Inflammatory macrophage (primary cell): ENCODE results near the gene CEMIP.
"Not testable (repeated sequence)": the region's sequence is repeated elsewhere in the genome, so short reads cannot be mapped to it uniquely, and the experiment has no call there.

Experiments
- DNase-seq, 2 donors: peaks; one replicate each; pipeline ENCODE4 v3.0.0-alpha.2; 2020 to 2022

The CEMIP gene

DNA sequence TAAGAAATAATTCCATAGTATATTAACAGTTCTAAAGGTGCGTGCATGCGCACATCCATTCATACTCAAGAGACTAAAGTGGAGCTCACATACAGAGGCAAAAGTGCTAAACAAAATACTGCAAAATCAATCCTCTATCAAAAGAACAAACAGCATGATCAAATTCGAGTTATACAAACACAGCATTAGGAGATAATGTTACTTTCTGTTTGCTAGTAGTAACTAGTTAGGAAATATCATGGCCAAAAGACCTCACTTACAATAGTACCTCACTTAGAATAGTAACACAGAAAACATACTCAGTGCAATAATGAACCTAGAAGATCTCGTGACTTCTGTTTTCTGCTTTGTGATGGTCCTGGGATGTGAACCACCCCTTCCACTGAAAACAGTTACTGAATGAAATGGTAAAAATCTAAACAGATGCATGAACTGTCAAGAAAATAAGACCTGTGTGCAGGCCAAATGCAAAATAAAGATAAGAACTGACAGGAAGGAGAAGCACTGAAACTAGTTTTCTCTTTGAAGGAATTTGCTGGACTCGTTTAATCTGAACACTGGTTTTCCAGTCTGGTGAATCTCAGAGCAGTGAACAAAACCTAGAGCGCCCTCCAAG lies 20.9 kb upstream of the CEMIP start:
- DNase-seq: no peak

- DNase-seq: no peak
Measured at GRCh38 chr15:80760960-80761359, 18.2 kb upstream of the CEMIP start.

DNA sequence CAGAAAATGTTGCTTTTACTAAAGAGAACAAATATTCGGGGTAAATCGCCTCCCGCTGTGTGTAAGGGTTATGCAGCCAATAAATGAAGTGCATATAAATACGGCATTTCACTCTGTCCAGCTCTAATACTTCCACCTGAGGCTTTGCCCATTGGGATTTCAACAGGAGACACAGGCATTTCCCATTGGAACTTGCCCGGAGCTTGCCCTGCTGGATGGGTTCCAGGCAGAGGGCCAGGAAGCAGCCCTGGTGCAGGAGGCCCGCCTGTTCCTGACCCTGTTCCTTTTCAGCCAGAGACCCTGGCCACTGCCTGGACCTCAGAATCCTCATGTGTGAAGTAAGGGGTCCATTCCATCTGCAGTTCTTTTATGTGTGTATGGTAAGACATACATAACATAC lies 17.4 kb upstream of the CEMIP start:
- no peak for DNase-seq

- not testable (repeated sequence) for DNase-seq
Measured at GRCh38 chr15:80763235-80763634, 15.9 kb upstream of the CEMIP start.

DNA sequence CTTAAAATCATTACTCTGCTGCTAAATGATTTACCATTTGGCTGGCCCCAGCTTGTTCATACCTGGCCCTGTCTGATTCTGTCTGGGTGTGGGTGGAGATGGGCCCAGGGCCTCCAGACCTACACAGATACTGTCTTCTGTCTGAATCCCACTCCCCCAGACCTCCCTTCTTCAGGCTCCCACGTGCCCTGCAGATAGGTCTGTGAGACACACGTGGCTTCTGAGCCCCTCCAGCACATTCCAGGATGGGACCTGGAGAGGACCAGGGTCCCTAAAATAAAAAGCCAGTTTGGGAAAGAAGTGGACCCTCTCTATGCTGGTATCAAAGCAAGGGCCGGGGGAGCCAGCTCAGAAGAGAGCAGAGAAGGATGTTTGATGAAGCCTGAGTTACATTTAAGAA lies 14.6 kb upstream of the CEMIP start:
- no peak for DNase-seq

DNA sequence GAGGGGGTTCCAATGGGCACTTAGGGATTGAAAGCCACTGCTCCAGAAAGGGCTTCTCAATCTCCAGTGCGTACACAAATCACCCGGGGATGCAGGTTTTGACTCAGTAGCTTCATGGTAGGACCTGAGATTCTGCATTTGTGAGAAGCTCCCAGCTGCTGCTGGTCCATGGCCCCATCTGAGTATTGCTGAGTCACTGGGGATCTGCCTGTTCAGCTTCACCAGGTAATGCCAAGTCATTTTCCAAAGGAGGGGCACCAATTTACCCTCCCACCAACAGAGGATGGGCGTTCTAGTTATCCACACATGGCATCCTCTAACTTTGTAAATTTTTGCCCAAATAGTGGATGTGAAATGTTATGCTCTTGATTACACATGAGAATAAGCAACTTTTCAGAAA lies 12.9 kb upstream of the CEMIP start:
- DNase-seq: no peak

- DNase-seq: no peak
Measured at GRCh38 chr15:80768158-80768557, 11.0 kb upstream of the CEMIP start.

- no peak for DNase-seq
Measured at GRCh38 chr15:80769153-80769828, 9.9 kb upstream of the CEMIP start.

DNA sequence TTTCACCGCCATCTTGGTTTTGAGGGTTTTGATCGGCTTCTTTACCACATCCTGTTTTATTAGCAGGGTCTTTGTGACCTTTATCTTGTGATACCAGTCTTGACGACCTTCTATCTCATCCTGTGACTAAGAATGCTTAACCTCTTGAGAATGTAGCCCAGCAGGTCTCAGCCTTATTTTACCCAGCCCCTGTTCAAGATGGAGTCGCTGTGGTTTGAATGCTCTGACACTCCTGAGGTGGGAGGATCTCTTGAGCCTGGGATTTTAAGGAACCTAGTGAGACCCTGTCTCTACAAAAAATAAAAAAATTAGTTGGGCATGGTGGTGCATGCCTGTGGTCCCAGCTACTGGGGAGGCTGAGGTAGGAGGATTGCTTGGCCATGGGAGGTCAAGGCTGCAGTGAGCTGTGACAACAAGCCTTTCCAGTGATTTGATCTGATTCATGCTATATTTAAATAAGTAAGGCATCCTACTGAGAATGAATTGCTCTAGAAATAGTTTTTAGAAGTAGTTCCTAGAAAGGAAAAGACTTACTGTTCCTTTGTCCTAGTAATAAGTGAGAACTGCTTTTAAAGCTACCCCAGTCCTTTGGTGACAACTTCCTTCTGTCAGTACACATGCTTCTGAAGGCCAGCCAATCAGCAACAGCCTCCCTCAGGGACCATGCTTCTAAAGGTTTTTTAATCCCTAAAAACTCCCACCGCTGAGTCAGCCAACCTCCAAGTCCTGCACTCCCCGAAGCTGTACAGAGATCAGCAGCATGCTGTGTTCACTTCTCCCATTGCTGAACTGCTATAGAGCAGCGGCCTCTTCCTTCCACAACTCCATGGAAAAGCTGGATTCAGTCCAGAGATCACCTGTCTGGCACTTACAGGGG lies 9.1 kb upstream of the CEMIP start:
- no peak for DNase-seq

GRCh38 chr15:80773122-80773551 lies 6.0 kb upstream of the CEMIP start:
- no peak for DNase-seq

DNA sequence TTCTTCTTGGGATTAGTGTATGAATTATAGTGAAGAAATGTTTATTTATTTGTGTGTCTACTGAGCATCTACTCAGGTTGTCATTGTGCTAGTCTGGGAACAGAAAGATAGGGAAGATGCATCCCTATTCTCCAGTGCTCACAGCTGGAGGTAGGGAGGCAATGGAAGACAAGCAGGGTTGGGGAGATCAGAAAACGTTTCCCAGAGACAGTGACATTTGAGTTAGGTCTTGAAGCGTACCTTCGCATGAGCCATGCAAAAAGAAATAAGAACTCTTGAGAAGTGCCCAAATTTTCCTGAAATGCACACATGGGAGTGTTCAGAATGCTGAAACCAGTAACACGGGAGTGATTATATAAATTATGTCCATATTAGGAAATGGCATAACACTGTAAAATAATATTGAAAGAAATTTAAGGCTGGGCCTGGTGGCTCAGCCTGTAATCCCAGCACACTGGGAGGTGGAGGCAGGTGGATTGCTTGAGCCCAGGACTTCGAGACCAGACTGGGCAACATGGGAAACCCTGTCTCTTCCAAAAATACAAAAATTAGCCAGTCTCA lies 5.3 kb upstream of the CEMIP start:
- DNase-seq: no peak

DNA sequence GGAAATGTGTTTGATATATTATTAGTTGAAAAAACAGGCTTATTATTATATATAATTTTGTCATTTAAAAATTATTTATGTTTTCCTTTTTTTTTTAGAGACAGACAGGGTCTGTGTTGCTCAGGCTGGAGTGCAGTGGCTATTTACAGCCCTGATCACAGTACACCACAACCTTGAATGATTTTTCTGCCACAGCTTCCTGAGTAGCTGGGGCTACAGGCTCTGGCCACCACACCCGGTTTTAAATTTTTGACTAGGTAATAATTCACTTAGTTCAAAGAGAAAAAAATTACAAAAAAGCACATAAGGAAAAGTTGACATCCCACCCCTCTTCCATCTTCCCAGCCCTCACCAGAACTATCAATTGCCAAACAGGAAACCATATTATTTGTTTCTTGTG lies 4.7 kb upstream of the CEMIP start:
- DNase-seq: no peak

DNA sequence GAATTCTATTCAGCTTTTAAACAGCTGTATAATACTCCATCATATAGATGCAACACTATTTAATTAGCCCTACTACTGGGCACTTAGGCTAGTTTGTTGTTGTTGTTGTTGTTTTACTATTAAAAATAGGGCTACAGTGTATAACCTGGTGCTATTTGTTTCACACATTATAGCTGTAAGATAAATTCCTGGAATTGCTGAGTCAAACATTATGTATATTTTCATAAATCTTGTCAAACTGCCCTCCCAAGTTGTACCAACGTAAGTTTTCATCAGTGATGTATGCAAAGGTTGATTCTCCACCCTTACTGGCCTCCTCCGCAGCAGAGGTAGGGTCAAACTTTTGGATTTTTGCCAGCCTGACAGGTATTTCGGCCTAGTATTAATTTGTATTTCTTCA lies 3.8 kb upstream of the CEMIP start:
- DNase-seq: no peak

DNA sequence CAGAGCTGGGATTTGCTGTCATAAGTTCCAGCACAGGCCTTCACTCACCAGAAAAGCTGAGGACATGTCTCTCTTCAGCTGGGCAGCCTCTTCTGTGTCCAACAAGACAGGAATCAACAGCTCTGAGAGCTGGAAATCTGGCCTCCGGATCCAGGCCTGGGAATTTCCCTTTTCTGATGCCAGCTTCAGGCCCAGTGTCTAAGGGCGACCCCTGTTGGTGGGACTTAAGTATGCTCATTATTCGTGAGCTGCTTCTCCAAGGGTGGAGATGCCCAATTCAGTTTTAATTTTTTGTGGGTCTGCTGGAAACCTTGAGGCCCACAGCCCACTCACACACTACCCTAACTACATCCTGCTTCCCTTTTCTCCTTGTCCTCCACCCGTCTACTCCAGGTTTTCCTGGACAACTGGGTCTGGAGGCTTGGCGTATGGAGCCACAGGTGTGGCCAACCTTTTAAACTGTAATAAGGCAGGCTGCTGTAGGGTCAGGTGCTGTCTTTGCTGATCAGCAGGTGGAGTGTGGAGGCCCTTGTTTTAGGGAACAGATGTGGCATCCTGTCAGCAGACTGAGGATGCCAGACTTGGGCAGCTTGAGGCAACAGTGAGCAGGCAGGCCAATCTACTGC lies 2.6 kb upstream of the CEMIP start:
- peak; percentile 67 to 78 for DNase-seq

DNA sequence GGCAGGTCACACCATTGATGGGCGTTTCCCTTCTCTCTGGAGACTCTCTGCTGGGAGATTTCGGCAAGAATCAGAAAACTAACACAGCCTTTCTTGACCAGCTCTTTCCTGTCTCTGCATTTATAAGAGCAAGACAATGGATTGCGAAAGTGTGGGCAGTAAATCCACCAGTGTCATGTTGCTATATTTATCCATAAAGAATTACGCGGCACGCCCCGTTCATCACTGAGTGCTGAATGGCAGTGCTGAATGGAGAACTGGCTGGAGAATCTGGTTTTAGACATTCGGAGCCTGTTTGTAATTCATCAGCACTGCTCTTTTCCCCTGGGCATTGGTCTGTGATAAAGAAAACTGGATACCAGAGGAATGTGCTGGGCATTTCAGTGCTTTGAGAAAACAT lies 2.0 kb upstream of the CEMIP start:
- DNase-seq: peak; percentile 85 to 88

DNA sequence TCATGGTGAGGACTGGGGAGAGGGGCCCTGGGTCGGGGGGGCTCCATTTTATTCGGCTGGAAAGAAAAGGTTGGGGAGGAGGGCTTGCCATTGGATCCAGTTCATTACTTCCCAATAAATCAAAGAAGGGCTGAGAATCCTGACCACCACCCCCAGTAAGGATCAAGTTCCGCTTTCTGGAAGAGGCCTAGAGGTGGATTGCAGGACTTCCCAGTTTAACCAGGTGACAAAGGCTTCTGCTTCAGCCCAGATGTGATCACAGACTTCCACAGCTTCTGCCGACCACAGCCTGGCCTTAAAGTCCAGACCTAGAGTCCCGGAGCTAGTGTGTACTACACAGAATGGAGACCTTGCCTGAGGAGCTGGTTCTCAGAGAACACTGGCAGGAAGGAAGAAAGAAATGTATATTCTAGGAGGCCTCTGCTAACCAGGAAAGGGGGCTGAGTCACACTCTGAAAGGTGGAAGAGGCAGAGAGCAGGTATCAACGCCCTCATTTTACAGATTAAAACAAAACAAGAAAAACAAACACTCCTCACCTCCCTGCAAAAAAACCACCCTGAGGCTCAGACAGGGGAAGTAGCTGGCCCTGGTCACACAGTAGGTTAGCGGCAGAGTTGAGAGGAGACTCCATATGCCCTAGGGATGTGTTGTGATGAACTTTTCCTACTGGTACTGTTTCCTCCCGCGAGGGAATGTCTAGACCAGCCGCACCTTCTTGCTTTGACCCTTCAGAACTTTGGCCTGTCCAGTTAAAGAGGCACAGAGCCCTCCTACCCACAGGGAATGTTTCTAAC lies 1.1 kb upstream of the CEMIP start:
- DNase-seq: no peak

DNA sequence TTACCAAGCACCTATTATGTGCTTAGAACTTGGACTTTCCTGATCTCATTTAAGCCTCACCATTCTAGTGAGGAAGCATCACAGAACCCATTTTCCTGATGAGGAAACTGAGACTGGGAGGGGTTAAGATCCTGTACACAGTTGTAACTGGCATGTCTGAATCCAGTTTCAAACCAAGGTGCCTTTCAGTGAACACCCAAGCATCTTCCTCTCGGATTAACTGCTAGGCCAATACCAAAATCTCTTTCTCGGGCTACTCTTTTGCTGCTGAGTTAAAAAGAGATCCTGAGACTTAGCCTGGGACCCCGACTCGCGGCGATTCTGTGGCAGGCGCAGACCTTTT lies 578 bp upstream of the CEMIP start:
- DNase-seq: no peak

- DNase-seq: no peak
Measured at GRCh38 chr15:80779658-80780415, 667 bp downstream of the CEMIP start.

- DNase-seq: peak in 1 of 2 donors; percentile 45
Measured at GRCh38 chr15:80780416-80781221, 1.4 kb downstream of the CEMIP start.

DNA sequence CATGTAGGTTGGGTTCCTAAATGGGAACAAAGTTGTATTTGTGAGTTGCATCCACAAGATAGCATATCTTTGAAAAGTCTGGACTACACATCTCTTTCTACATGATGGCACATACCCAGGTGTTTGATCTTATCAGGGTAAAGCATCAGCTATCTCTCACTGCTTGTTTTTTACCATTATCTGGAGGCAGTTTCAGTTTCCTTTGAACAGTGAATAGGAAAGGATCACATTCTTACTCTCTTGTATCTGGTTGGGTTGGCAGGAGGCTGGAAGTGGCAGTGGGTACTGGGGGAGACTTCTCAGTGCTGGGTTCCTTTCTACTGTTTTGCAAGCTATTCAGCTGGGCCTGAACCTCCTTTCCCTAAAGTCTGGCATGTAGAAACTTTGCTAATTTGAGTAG lies 4.1 kb downstream of the CEMIP start:
- DNase-seq: no peak

GRCh38 chr15:80785335-80785734 lies 6.2 kb downstream of the CEMIP start:
- DNase-seq: no peak
